HepG2 (cell line): Measurements from ENCODE around the gene TAS1R1. TPM values are rescaled to one million over a fixed set of nuclear protein-coding genes. Genes with fewer than 3 reads are reported as not detected.

Experiments used
- ASH2L ChIP-seq: fragments of 300-600, 200-600 bp; sonication (generic); IDR thresholded peaks from 2 replicates; pipeline ENCODE4 v1.7.0; 2017; ENCODE audit warnings: low read depth, mild to moderate bottlenecking, moderate library complexity, mixed read lengths, low read length; ENCODE audit not compliant: insufficient read length
- ATRX ChIP-seq: sonication (generic); formaldehyde crosslinking; IDR thresholded peaks from 2 replicates; pipeline ENCODE4 v1.4.0; 2020; ENCODE audit warnings: missing genetic modification reagents, borderline replicate concordance
- GABPA ChIP-seq, 2 experiments: IDR thresholded peaks; 2 replicates each; pipeline ENCODE4 v1.6.1; 2011 to 2016; ENCODE audit warnings: low read depth in 2 of 2, low read length in 1 of 2, missing biosample characterization in 1 of 2, missing genetic modification characterization in 1 of 2
- JUND ChIP-seq: sonication (generic); formaldehyde crosslinking; IDR thresholded peaks from 2 replicates; pipeline ENCODE4 v1.8.0; 2022; ENCODE audit warnings: mild to moderate bottlenecking, missing genetic modification reagents
- KMT2B ChIP-seq: IDR thresholded peaks from 2 replicates; pipeline ENCODE4 v1.6.1; 2016; ENCODE audit warnings: missing genetic modification reagents, missing compliant biosample characterization
- RARG ChIP-seq: sonication (generic); formaldehyde crosslinking; IDR thresholded peaks from 2 replicates; pipeline ENCODE4 v1.4.0; 2020; ENCODE audit warnings: low read depth, mild to moderate bottlenecking, missing genetic modification reagents
- SCMH1 ChIP-seq: sonication (generic); formaldehyde crosslinking; IDR thresholded peaks from 2 replicates; pipeline ENCODE4 v1.9.0; 2021; ENCODE audit warnings: missing genetic modification reagents, mild to moderate bottlenecking, borderline replicate concordance
- SMAD1 ChIP-seq: sonication (generic); formaldehyde crosslinking; IDR thresholded peaks from 2 replicates; pipeline ENCODE4 v1.4.0; 2020; ENCODE audit warnings: missing genetic modification reagents, low read depth, mild to moderate bottlenecking, borderline replicate concordance
- ZFP36 ChIP-seq: fragments of 150-350 bp; IDR thresholded peaks from 2 replicates; pipeline ENCODE4 v1.6.1; 2018; ENCODE audit warnings: borderline replicate concordance, low read length, low read depth; ENCODE audit not compliant: partially characterized antibody
- ZNF33A ChIP-seq: sonication (generic); formaldehyde crosslinking; IDR thresholded peaks from 2 replicates; pipeline ENCODE4 v1.5.1; 2020; ENCODE audit warnings: missing genetic modification reagents, mild to moderate bottlenecking, moderate library complexity, borderline replicate concordance
- ZNF468 ChIP-seq: sonication (generic); formaldehyde crosslinking; IDR thresholded peaks from 2 replicates; pipeline ENCODE4 v1.8.0; 2022; ENCODE audit warnings: mild to moderate bottlenecking, moderate library complexity, missing genetic modification reagents
- ZNF75D ChIP-seq: sonication (generic); formaldehyde crosslinking; IDR thresholded peaks from 2 replicates; pipeline ENCODE4 v1.8.1; 2023; ENCODE audit warnings: missing genetic modification reagents, mild to moderate bottlenecking, borderline replicate concordance
- polyA plus RNA-seq, 8 experiments: library from polyadenylated mRNA; depleted of rRNA in 3 of 8; stranded (reverse) in 7 of 8; unstranded in 1 of 8; fragments of >200 nt; fragmentation: Illumina TruSeq in 4 of 8; extraction: Trizol in 4 of 8; gene quantifications; 2 replicates each; pipeline versions ENCODE4 v1.2.1 to v1.2.3, GENCODE V29; 2011 to 2016; ENCODE audit warnings: low read depth in 4 of 8, missing spikeins in 1 of 8, mixed read lengths in 1 of 8; ENCODE audit not compliant: insufficient read depth in 1 of 8
- total RNA-seq, 5 experiments: library from RNA; depleted of rRNA; stranded (reverse); fragments of >200 nt; fragmentation: Illumina TruSeq; extraction: Trizol; gene quantifications; 2 replicates each; pipeline ENCODE4 v1.2.3, GENCODE V29; 2016; ENCODE audit warnings: low read depth in 1 of 5
- TF ChIP-seq, protein P1 (sequence below): sonication (generic); formaldehyde crosslinking; IDR thresholded peaks from 2 replicates; pipeline ENCODE4 v1.5.1; 2020; ENCODE audit warnings: mild to moderate bottlenecking, missing genetic modification reagents
- TF ChIP-seq, protein P2 (sequence below), 2 experiments: sonication (generic) in 1 of 2; formaldehyde crosslinking in 1 of 2; IDR thresholded peaks; 2 replicates each; pipeline versions ENCODE4 v1.4.0 to v1.6.1; 2016 to 2020; ENCODE audit warnings: borderline replicate concordance in 1 of 2, low read depth in 1 of 2, mild to moderate bottlenecking in 1 of 2, missing genetic modification reagents in 1 of 2
- TF ChIP-seq, protein P3 (sequence below): sonication (generic); formaldehyde crosslinking; IDR thresholded peaks from 2 replicates; pipeline ENCODE4 v1.5.0; 2020; ENCODE audit warnings: mild to moderate bottlenecking, missing genetic modification reagents
- TF ChIP-seq, protein P4 (sequence below): sonication (generic); formaldehyde crosslinking; IDR thresholded peaks from 2 replicates; pipeline ENCODE4 v1.9.0; 2022; ENCODE audit warnings: low read depth, missing genetic modification reagents
- TF ChIP-seq, protein P5 (sequence below): sonication (generic); formaldehyde crosslinking; IDR thresholded peaks from 2 replicates; pipeline ENCODE4 v1.4.0; 2020; ENCODE audit warnings: mild to moderate bottlenecking, missing genetic modification reagents

The TAS1R1 gene
- total and polyA plus RNA-seq, 2 of the 13 experiments (the other 11 are each of a cell fraction or from before 2014, with no cell fraction given), result 1.4 to 1.6 TPM

DNA sequence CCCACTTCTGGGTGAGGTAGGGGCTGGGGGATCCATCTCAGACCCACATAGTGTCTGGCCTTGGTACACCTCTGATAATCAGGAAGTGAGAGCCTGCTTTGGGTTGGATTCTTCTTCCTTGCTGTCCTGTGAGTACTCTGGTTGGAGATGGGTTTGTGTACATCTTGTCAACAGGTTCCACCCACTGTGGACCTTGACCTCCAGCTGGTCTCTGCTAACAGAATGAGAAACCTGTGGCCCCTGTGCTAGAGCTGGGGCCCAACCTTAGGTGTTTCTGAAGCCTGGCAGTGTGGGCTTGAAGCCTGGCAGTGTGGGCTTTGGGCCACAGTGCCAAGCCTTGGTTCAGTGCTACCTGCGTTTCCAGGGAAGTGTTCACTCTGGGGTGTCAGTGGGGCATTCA, 27.3 kb downstream of the TAS1R1 start (continued):
- TF ChIP-seq KMT2B (0 out of 2 replicates have a peak, but pooled peaks have one; percentile 26), SCMH1 (no peak), ZNF468 (CRISPR knock-in tag) (no peak), ZFP36 (no peak), ZNF33A (no peak), JUND (CRISPR knock-in tag) (no peak), ZNF75D (no peak), RARG (CRISPR knock-in tag) (no peak), GABPA (IDR thresholded peaks at IDR 0.05; ENCODE audit: low read depth, low read length) (no peak), GABPA (CRISPR knock-in tag; IDR thresholded peaks at IDR 0.05; ENCODE audit: low read depth) (peak; percentile 75), ASH2L (peak; percentile 46), SMAD1 (no peak), ATRX (CRISPR knock-in tag) (no peak)
- TF ChIP-seq, protein P1, sequence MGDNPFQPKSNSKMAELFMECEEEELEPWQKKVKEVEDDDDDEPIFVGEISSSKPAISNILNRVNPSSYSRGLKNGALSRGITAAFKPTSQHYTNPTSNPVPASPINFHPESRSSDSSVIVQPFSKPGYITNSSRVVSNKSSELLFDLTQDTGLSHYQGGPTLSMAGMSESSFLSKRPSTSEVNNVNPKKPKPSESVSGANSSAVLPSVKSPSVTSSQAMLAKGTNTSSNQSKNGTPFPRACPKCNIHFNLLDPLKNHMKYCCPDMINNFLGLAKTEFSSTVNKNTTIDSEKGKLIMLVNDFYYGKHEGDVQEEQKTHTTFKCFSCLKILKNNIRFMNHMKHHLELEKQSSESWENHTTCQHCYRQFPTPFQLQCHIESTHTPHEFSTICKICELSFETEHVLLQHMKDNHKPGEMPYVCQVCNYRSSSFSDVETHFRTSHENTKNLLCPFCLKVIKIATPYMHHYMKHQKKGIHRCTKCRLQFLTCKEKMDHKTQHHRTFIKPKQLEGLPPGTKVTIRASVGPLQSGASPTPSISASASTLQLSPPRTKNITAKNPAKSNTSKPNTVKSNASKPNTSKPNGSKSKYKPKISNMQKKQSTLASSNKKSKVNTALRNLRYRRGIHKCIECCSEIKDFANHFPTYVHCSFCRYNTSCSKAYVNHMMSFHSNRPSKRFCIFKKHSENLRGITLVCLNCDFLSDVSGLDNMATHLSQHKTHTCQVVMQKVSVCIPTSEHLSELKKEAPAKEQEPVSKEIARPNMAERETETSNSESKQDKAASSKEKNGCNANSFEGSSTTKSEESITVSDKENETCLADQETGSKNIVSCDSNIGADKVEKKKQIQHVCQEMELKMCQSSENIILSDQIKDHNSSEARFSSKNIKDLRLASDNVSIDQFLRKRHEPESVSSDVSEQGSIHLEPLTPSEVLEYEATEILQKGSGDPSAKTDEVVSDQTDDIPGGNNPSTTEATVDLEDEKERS (CRISPR knock-in tag), result no peak
- TF ChIP-seq, protein P2, sequence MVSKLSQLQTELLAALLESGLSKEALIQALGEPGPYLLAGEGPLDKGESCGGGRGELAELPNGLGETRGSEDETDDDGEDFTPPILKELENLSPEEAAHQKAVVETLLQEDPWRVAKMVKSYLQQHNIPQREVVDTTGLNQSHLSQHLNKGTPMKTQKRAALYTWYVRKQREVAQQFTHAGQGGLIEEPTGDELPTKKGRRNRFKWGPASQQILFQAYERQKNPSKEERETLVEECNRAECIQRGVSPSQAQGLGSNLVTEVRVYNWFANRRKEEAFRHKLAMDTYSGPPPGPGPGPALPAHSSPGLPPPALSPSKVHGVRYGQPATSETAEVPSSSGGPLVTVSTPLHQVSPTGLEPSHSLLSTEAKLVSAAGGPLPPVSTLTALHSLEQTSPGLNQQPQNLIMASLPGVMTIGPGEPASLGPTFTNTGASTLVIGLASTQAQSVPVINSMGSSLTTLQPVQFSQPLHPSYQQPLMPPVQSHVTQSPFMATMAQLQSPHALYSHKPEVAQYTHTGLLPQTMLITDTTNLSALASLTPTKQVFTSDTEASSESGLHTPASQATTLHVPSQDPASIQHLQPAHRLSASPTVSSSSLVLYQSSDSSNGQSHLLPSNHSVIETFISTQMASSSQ (IDR thresholded peaks at IDR 0.05; ENCODE audit: low read depth), result no peak
- TF ChIP-seq, protein P2 (CRISPR knock-in tag; IDR thresholded peaks at IDR 0.05; ENCODE audit: borderline replicate concordance), result peak; percentile 46; the same call in 1 of the 2 replicates
- TF ChIP-seq, protein P3, sequence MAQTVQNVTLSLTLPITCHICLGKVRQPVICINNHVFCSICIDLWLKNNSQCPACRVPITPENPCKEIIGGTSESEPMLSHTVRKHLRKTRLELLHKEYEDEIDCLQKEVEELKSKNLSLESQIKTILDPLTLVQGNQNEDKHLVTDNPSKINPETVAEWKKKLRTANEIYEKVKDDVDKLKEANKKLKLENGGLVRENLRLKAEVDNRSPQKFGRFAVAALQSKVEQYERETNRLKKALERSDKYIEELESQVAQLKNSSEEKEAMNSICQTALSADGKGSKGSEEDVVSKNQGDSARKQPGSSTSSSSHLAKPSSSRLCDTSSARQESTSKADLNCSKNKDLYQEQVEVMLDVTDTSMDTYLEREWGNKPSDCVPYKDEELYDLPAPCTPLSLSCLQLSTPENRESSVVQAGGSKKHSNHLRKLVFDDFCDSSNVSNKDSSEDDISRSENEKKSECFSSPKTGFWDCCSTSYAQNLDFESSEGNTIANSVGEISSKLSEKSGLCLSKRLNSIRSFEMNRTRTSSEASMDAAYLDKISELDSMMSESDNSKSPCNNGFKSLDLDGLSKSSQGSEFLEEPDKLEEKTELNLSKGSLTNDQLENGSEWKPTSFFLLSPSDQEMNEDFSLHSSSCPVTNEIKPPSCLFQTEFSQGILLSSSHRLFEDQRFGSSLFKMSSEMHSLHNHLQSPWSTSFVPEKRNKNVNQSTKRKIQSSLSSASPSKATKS (CRISPR knock-in tag), result no peak
- TF ChIP-seq, protein P4, sequence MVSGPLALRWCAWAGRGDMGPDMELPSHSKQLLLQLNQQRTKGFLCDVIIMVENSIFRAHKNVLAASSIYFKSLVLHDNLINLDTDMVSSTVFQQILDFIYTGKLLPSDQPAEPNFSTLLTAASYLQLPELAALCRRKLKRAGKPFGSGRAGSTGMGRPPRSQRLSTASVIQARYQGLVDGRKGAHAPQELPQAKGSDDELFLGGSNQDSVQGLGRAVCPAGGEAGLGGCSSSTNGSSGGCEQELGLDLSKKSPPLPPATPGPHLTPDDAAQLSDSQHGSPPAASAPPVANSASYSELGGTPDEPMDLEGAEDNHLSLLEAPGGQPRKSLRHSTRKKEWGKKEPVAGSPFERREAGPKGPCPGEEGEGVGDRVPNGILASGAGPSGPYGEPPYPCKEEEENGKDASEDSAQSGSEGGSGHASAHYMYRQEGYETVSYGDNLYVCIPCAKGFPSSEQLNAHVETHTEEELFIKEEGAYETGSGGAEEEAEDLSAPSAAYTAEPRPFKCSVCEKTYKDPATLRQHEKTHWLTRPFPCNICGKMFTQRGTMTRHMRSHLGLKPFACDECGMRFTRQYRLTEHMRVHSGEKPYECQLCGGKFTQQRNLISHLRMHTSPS (CRISPR knock-in tag), result peak; percentile 86
- TF ChIP-seq, protein P5, sequence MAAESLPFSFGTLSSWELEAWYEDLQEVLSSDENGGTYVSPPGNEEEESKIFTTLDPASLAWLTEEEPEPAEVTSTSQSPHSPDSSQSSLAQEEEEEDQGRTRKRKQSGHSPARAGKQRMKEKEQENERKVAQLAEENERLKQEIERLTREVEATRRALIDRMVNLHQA (CRISPR knock-in tag), result no peak
